Loucy (cell line): ENCODE results near the gene SYNPR.

ENCODE experiments used
- H2AFZ ChIP-seq: fragments of 200-600 bp; sonication (generic); 2 replicates; pipeline ENCODE4 v1.6.0; 2016; ENCODE audit warnings: antibody characterized with exemption, mild to moderate bottlenecking, low read length, moderate library complexity
- H3F3A ChIP-seq: fragments of 200-600 bp; 2 replicates; pipeline ENCODE4 v1.6.0; 2016; ENCODE audit warnings: antibody characterized with exemption, low read depth, mild to moderate bottlenecking
- H3K27me3 ChIP-seq: fragments of 200-600 bp; sonication (generic); 2 replicates; pipeline ENCODE4 v1.6.1; 2014; ENCODE audit warnings: low read length, mild to moderate bottlenecking; ENCODE audit not compliant: insufficient read depth, poor library complexity, severe bottlenecking
- H3K36me3 ChIP-seq: fragments of 200-600 bp; sonication (generic); 2 replicates; pipeline ENCODE4 v1.6.1; 2016; ENCODE audit warnings: low read length; ENCODE audit not compliant: insufficient read depth
- H3K4me1 ChIP-seq: fragments of 200-600 bp; sonication (generic); 2 replicates; pipeline ENCODE4 v1.5.1; 2014; ENCODE audit warnings: low read length, mild to moderate bottlenecking; ENCODE audit not compliant: insufficient read depth, poor library complexity, severe bottlenecking
- H3K4me2 ChIP-seq: fragments of 200-600 bp; sonication (generic); 2 replicates; pipeline ENCODE4 v1.6.0; 2014; ENCODE audit warnings: antibody characterized with exemption, low read length, low read depth, mild to moderate bottlenecking; ENCODE audit not compliant: poor library complexity, severe bottlenecking
- H3K4me3 ChIP-seq: fragments of 200-600 bp; sonication (generic); 2 replicates; pipeline ENCODE4 v1.5.1; 2014; ENCODE audit warnings: low read length, mild to moderate bottlenecking, mixed read lengths; ENCODE audit not compliant: poor library complexity, severe bottlenecking
- H3K79me2 ChIP-seq: fragments of 200-600 bp; sonication (generic); 2 replicates; pipeline ENCODE4 v1.6.1; 2014; ENCODE audit warnings: low read length; ENCODE audit not compliant: insufficient read depth
- H3K9ac ChIP-seq: fragments of 200-600 bp; sonication (generic); 2 replicates; pipeline ENCODE4 v1.6.0; 2014; ENCODE audit warnings: mild to moderate bottlenecking, low read depth, low read length, moderate library complexity; ENCODE audit not compliant: poor library complexity, severe bottlenecking
- H3K9me2 ChIP-seq: fragments of 200-600 bp; sonication (generic); replicated peaks from 2 replicates; pipeline ENCODE4 v1.6.1; 2016; ENCODE audit warnings: low read depth, low read length, mixed read lengths
- H3K9me3 ChIP-seq: fragments of 200-600 bp; sonication (generic); 2 replicates; pipeline ENCODE4 v1.6.1; 2014; ENCODE audit warnings: mild to moderate bottlenecking, antibody characterized with exemption, low read length, low read depth; ENCODE audit not compliant: insufficient read depth
- H4K20me1 ChIP-seq: fragments of 200-600 bp; sonication (generic); 2 replicates; pipeline ENCODE4 v1.6.0; 2014; ENCODE audit warnings: antibody characterized with exemption, low read length, mild to moderate bottlenecking; ENCODE audit not compliant: insufficient read depth, poor library complexity, severe bottlenecking
- EZH2phosphoT487 ChIP-seq: fragments of 200-600 bp; IDR thresholded peaks from 2 replicates; pipeline ENCODE4 v1.6.1; 2018; ENCODE audit warnings: antibody characterized with exemption, mild to moderate bottlenecking, moderate library complexity, borderline replicate concordance
- TF ChIP-seq, protein P1 (sequence below): fragments of 200-600 bp; sonication (generic); conservative IDR thresholded peaks from 2 replicates; pipeline ENCODE4 v1.5.1; 2014; ENCODE audit warnings: mild to moderate bottlenecking, antibody characterized with exemption, low read length

Gene SYNPR

DNA sequence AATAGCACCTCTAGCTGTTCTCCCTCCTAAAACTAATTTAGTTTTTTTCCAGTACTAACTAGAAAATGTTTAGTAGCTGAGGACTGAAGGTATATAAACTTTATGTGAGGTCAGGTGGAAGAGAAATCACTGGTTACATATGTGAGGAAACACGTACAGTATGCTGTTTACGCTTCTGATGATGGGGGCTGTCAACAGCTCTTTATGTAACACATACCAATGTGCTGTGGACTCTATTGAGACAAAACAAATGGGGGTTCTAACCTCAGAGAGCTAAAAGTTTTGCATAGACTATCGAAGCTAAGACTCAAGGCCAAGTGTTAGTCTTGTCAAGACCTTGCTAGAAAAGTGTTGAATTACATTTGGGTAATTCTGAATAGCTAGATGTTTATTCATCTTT, 107.5 kb downstream of the SYNPR start:
- Histone ChIP-seq H3K36me3 (no peaks in the 10 kb centered on the region), H3K4me1 (no peaks in the 10 kb centered on the region), H3K9me2 (no peaks in the 10 kb centered on the region), H3K79me2 (no peaks in the 10 kb centered on the region), H3K9ac (no peak overlapping the region), H2AFZ (no peak overlapping the region), H3F3A (no peaks in the 10 kb centered on the region), H4K20me1 (no peaks in the 10 kb centered on the region), H3K4me2 (no peak overlapping the region), H3K27me3 (no peaks in the 10 kb centered on the region), H3K4me3 (no peak overlapping the region), H3K9me3 (no peaks in the 10 kb centered on the region)
- no peak for TF ChIP-seq EZH2phosphoT487
- TF ChIP-seq, protein P1, sequence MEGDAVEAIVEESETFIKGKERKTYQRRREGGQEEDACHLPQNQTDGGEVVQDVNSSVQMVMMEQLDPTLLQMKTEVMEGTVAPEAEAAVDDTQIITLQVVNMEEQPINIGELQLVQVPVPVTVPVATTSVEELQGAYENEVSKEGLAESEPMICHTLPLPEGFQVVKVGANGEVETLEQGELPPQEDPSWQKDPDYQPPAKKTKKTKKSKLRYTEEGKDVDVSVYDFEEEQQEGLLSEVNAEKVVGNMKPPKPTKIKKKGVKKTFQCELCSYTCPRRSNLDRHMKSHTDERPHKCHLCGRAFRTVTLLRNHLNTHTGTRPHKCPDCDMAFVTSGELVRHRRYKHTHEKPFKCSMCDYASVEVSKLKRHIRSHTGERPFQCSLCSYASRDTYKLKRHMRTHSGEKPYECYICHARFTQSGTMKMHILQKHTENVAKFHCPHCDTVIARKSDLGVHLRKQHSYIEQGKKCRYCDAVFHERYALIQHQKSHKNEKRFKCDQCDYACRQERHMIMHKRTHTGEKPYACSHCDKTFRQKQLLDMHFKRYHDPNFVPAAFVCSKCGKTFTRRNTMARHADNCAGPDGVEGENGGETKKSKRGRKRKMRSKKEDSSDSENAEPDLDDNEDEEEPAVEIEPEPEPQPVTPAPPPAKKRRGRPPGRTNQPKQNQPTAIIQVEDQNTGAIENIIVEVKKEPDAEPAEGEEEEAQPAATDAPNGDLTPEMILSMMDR, result no peak

DNA sequence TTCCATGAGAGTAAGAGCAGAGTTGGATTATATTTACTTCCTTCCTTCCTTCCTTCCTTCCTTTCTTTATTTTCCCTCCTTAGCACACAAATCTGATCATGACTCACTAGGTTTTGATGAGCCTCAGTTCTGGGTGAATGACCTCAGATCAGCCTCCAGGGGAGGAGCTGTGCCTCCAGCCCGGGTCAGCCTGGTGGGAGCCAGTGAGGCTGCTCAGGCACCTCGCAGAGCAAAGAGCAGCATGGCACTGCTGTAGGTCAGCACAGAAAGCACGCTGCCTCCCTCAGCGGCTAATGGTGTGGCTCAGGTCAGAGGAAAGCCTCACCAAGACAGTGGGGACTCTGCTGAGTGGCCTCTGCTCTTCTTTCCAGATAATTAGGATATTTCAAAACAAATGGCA, 108.5 kb downstream of the SYNPR start:
- H3K9ac ChIP-seq, result no peak overlapping the region
- H3K27me3 ChIP-seq, result no peaks in the 10 kb centered on the region
- no peaks in the 10 kb centered on the region for H3K4me1 ChIP-seq
- no peak overlapping the region for H2AFZ ChIP-seq
- H3K9me2 ChIP-seq, result no peaks in the 10 kb centered on the region
- H4K20me1 ChIP-seq, result no peaks in the 10 kb centered on the region
- no peaks in the 10 kb centered on the region for H3K79me2 ChIP-seq
- no peaks in the 10 kb centered on the region for H3K36me3 ChIP-seq
- H3F3A ChIP-seq, result no peaks in the 10 kb centered on the region
- no peak overlapping the region for H3K4me2 ChIP-seq
- no peak overlapping the region for H3K4me3 ChIP-seq
- H3K9me3 ChIP-seq, result no peaks in the 10 kb centered on the region
- TF ChIP-seq, protein P1, result no peak
- TF ChIP-seq EZH2phosphoT487, result no peak

DNA sequence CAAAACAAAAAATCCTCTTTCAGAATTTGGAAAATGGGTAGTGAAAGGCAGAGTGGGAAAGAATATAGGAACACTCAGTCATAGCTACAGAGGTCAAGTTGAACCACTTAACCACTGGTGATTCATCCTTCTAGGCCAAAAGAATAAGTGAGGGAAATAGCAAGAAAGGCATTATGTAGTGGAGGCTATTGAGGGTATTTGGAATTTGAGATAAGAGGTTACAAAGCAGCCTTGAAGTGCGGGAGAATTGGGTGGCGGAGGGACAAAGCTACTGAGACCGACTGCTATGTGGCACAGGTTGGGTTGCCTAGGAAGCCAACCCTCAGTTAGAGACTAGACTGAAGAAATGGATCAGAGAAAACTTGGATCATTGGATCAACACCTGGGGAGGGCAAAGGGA, 109.5 kb downstream of the SYNPR start:
- Histone ChIP-seq H3K4me2 (no peak overlapping the region), H3K9me2 (no peaks in the 10 kb centered on the region), H3F3A (no peaks in the 10 kb centered on the region), H3K4me1 (no peaks in the 10 kb centered on the region), H3K27me3 (no peaks in the 10 kb centered on the region), H3K4me3 (no peak overlapping the region), H4K20me1 (no peaks in the 10 kb centered on the region), H3K9me3 (no peaks in the 10 kb centered on the region), H3K9ac (no peak overlapping the region), H2AFZ (no peak overlapping the region), H3K36me3 (no peaks in the 10 kb centered on the region), H3K79me2 (no peaks in the 10 kb centered on the region)
- no peak for TF ChIP-seq EZH2phosphoT487
- TF ChIP-seq, protein P1, result no peak
